ENCODE data around the gene WBP2. TPM values are rescaled to one million over a fixed set of nuclear protein-coding genes. Genes with fewer than 3 reads are reported as not detected.

Gene WBP2
- total and polyA plus RNA-seq, 2 of the 8 experiments (the other 6 are each of a cell fraction or from before 2014, with no cell fraction given) = 48.2 to 71.2 TPM

DNA sequence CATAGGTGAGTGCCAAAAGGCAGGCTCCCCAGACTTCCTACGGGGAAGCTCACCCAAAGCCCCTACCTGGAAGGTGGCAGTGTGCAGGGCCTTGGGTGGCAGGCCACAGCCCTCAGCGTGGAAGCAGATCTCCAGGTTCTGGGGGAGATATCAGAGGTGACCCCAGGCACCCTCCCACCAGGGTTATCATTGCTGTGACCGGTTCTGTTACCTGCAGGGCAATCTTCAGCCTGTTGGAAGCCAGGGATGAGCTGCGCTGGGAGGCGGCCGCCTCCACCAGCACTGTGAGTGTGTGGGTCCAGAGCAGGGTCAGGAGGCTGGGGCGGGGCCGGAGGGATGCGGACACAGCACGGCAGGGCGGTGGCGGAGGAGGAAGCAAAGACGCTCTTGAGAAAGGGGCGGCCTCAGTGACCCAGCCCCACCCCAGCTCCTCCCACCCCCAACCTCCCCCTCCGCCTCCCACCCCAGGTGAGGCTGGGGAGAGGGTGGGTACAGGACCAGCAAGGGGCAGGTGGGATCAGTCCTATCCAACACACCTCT lies 24.0 kb downstream of the WBP2 start (continued):
- TF ChIP-seq, protein P1, sequence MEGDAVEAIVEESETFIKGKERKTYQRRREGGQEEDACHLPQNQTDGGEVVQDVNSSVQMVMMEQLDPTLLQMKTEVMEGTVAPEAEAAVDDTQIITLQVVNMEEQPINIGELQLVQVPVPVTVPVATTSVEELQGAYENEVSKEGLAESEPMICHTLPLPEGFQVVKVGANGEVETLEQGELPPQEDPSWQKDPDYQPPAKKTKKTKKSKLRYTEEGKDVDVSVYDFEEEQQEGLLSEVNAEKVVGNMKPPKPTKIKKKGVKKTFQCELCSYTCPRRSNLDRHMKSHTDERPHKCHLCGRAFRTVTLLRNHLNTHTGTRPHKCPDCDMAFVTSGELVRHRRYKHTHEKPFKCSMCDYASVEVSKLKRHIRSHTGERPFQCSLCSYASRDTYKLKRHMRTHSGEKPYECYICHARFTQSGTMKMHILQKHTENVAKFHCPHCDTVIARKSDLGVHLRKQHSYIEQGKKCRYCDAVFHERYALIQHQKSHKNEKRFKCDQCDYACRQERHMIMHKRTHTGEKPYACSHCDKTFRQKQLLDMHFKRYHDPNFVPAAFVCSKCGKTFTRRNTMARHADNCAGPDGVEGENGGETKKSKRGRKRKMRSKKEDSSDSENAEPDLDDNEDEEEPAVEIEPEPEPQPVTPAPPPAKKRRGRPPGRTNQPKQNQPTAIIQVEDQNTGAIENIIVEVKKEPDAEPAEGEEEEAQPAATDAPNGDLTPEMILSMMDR (IDR thresholded peaks at IDR 0.05; ENCODE audit: control extremely low read depth in 1 of 3, insufficient read depth in 1 of 3, low read depth in 1 of 3, low read length in 3 of 3) = no peak
